DOHH2 (cell line): ENCODE results near the gene HERC2.
"Not testable (repeated sequence)": the region's sequence is repeated elsewhere in the genome, so short reads cannot be mapped to it uniquely, and the experiment has no call there.

Experiments used
- CTCF ChIP-seq: fragments of 200-600 bp; sonication (generic); IDR thresholded peaks from one replicate; pipeline ENCODE4 v1.5.1; 2014; ENCODE audit warnings: antibody characterized with exemption, mild to moderate bottlenecking, low read depth, low read length; ENCODE audit not compliant: poor library complexity, severe bottlenecking
- EZH2phosphoT487 ChIP-seq: fragments of 200-600 bp; sonication (generic); IDR thresholded peaks from 2 replicates; pipeline ENCODE4 v1.6.1; 2017; ENCODE audit warnings: borderline replicate concordance, mild to moderate bottlenecking, antibody characterized with exemption, low read length, moderate library complexity, mixed read lengths

DNA sequence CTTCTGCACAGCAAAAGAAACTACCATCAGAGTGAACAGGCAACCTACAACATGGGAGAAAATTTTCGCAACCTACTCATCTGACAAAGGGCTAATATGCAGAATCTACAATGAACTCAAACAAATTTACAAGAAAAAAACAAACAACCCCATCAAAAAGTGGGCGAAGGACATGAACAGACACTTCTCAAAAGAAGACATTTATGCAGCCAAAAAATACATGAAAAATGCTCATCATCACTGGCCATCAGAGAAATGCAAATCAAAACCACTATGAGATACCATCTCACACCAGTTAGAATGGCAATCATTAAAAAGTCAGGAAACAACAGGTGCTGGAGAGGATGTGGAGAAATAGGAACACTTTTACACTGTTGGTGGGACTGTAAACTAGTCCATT lies 16.3 kb downstream of the HERC2 start:
- TF ChIP-seq CTCF, EZH2phosphoT487: not testable (repeated sequence)
